ENCODE results near the gene ZMAT5.
"Not testable (repeated sequence)": the region's sequence is repeated elsewhere in the genome, so short reads cannot be mapped to it uniquely, and the experiment has no call there.

ZMAT5 gene

DNA sequence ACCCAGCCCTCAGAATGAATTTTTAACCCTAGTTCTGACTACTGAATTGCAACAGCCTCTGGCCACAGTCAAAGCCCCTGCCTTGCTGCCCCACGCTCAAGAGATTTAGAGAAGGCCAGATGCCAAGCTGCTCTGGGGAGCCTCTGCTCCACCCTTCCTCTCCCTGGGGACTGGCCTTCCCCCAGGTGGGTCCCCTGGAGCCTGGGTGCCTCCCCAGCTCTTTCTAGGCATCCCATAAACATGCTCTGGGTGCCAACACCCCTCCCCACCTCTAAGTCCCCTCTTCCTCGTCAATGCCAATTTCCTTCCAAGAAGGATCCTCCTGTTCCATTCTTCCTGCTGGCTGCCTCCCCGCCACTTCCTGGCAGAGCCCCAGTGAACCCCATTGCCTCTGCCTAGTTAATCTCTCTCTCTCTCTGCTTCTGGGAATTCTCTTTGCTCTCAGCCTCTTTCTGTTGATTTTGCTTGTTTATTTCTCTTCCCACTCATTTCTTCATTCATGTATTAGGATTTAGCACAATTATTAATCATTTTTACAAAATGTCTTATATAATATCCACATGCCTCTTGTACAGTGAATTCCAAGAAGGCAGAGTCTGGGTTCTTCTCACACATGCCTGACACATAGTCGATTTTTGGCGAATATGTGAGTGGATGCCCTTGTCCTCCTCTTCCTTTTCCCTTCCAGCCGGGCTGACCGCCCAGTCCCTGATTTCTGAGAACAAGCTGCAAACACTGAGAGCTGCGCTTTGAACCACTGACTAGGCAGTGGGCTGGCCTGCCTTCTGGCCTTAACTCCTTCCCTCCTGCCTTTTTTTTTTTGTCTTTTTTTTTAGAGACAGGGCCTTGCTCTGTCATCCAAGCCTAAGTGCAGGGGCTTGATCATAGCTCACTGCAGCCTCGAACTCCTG, 17.9 kb upstream of the ZMAT5 start:
- no peak for DNase-seq

DNA sequence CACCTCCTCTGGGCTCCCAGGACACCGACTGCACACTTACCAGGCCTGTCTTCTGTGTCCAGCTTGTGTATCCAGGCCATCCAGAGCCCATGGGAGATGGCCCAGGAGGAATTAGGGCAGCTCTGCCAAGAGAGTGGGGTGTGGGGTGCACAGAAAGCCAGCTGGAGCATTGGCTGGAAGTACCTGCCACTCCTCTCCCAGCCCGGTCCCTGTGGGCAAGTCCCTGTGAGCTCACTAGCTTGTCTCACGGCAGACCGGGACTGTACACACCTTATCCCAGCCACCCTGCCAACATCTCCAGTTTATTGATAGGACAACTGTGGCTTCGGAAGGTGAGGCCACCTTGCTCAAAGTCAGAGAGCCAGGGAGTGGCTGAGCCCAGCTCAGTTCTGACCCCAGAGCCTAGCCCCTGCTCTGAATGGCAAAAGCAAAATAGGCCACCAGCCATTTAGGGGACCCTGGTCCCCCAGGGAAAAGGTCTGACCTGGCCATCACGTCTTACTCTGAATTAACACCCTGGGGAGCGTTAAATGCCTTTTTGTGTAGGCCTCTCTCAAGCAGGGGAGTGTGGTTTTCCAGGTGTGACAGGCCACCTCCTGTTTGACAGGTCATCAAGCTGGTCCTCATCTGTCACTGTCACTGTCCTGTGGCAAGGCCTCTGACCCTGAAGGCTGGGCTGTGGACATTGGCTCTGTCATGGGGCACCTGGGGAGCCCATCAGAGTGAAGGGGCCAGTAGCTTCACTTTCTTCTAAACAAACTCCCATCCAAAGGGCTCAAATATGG, 15.4 kb upstream of the ZMAT5 start:
- DNase-seq: no peak

DNA sequence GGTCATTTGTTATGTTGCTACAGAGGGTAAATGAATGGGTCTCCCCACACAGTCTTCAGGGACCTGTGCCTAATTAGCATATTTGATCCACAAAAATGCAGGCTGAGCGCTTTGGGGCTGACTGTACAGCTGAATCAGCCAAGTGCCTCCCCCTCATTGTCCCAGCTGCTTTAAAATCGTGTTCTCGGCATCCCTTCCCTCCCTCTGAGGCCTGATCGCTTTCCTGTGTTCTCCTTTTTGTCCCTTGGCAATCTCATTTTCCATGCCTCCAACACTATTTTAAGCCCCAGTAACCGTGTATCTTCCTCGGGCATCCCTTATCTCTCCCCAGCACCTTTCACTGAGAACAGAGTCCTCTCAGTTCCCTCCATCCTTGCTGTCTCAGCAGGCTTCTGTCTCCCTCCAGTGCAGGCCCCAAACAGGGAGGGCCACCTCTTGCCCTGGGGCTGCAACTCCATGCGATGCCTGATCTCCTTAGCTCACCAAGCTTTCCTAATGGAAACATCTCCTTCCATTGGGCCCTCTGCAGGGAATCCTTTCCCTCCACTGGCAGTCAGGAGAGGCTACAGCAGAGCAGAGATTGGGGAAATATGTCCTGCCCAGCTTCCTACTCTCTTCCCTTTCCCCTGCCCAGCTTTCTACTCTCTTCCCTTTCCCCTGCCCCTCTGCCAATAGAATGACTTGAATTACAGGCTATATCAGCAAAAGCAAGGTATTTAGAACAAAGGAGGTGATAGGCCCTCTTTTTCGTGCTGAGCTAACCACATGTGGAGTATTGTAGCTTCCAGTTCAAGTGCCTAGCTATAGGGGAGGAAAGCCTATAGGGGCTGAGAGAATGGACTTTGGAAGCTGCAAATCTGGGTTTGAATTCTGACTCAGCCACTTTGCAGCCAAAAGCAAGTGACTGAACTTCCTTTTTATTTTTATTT, 14.2 kb upstream of the ZMAT5 start:
- no peak for DNase-seq

DNA sequence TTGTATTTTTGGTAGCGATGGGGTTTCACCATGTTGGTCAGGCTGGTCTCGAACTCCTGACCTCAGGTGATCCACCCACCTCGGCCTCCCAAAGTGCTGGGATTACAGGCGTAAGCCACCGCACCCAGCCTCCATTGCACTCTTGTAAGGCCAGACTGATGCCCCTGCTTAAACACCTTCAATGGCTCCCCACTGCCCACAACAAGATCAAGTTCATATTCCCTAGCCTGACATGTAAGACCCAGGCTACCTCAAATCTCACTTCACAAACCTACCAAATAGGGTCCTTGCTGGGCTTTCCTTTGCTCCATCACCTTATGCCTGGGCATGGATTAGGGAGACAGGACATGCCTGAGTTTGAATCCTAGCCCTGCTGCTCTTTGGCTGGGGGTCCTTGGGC, 13.4 kb upstream of the ZMAT5 start:
- DNase-seq: no peak

DNA sequence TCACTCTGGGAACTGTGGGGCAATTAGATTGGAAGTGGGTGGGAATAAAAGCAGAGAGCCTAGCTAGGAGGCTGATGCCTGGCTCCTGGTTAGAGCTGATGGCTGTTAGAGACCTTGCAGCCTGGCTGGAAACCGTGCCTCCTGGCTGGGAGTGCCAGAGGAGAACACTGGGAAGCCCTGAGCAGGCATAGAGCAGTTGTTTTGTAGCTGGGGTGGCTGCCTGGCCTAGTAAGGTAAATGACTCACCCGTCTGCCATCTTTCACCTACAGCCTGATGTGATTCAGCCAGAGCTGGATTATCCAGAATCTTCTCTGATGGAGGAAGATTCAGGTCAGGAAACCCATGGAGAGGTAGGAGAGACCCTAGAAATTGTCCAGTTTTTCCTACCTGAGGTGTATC, 6.4 kb upstream of the ZMAT5 start:
- DNase-seq: no peak

DNA sequence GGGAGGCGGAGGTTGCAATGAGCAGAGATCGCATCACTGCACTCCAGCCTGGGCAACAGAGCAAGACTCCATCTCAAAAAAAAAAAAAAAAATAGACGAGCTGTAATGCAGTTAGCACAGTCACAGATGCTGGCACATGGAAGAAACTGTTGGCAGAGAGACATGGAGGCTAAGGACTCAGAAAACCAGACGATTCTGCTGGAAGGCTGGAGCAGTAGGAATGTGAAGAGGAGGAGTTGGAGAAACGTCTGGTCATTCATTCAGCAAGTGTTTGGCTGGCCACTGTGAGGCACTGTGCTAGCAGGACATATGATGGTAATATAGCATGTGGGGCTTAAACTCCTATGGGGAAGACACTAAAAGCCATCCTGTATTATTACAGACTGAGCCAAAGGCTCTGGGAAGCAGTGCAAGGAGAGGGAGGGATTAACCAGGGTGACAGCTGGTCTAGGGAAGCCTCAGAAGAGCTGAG, 5.4 kb upstream of the ZMAT5 start:
- DNase-seq: no peak

DNA sequence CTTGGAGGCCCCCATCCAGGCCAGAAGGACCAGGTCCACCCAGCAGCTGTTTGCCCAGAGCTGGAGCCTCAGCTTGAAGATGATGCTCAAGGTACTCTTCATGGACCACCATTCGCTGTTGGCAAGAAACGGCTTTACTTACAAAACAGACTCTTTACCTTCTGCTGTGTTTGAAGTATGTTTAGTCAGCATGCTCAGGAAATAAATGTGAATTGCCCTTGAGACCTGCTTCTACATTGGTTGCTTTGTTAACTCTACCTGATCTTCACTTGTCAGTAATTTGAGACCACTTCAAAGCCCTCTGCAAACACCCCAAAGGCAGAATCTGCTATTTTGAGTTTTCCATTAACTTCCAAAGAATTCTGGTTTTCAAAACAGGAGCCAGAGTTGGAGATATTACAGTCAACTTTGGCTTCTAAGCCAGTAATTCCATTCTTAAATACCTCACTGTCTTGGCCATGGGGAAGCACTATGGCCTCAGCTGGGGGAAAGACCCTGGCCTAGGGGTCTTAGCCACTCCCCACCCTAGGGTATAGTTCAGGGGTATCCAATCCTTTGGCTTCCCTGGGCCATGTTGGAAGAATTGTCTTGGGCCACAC, 3.0 kb upstream of the ZMAT5 start:
- DNase-seq: no peak

DNA sequence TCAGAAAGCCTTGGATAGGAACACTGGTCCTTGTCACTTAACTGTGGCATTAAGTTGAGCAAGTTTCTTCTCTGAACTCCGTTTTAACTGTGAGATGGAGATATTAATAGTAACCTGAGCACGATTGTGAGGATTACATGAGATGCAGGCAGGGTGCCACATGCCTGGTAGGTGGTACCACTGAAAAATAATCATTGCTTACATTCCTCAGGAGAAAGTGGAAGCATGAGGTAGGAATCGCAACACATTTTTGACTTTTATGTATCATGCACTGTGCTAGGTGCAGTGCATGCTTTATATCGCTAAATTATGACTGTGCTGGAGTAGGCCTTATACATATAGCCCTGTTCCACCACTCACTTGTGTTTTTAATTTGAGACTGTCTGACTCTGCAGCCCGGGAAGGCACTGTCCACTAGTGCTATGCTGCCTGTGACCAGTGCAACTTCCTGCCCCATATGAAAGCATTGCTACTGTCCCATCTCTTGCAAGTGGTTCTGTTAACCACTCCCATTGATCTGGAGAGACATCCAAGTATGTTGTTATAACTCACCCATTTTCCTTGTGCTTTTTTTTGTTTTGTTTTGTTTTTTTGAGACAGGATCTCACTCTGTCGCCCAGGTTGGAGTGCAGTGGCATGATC, 1.4 kb upstream of the ZMAT5 start:
- DNase-seq: no peak

DNA sequence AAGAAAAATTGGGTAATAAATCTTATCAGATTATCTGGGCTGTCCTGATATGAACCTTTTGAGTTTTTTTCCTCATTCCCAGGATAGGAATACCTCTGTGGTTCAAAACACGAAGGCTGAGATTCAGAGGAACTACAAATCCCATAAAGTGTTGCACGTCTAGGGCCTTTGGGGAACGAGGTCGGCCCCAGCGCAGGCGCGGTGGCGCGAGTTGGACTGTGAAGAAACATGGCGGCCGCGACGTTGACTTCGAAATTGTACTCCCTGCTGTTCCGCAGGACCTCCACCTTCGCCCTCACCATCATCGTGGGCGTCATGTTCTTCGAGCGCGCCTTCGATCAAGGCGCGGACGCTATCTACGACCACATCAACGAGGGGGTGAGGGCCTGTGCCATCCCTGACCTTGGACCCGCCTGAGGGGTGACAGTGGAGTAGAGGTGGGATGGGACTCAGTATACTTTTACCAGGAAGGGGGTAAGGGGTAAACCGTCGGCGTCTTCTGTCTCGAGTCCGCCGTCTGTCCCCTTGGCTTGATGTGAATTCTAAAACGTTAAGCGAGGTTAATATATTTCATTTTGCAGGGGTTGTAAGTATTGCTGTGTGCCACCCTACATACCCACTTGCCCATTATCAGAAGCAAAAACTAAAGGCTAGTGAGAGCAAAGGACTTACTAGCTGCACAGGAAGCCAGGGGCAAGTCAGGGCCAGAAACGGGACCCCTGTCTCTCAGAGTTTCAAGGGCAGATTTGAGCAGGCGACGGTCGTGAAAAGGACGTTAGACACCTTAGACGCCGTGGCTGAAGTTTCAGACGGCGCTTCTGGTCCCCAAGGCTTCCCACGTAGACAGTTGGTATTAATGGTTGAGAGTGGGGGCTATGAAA, 604 bp upstream of the ZMAT5 start, which contains the start of gene UQCR10:
Gene UQCR10, plus strand, starts transcription at position 199 of the 881 bp plus-strand sequence. Its CDS starts 30 bp downstream, at position 229.
- DNase-seq: peak; percentile 92

DNA sequence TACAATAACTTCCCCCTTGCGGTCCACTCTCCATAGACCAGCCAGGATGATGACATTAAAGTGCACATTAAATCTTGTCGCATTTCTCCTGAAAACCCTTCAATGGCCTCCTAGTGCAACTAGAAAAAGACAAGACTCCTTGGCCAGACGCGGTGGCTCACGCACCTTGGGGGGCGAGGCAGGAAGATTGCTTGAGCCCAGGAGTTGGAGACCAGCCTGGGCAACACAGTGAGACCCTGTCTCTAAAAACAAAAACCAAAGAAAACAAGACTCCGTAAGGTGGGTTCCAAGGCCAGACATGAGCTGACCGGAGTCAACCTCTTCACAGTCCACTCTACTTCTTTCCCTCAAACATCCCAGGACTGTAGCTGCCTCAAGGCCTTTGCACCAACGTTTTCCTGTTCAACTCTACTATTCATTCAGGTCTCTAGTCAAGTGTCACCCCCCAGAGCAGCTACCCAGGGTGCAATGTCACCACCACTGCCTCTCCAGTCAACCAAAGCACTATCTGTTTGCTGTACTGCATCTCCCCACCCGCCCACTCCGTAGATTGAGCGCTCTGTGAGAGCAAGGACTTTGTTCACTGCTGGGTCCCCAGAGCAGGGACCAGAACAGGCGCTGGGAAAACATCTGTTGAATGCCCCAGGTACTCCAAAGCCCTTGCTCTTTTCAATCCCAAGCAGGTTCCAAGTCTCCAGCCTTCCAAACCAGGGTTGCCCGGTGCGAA, 739 bp downstream of the ZMAT5 start:
- no peak for DNase-seq

DNA sequence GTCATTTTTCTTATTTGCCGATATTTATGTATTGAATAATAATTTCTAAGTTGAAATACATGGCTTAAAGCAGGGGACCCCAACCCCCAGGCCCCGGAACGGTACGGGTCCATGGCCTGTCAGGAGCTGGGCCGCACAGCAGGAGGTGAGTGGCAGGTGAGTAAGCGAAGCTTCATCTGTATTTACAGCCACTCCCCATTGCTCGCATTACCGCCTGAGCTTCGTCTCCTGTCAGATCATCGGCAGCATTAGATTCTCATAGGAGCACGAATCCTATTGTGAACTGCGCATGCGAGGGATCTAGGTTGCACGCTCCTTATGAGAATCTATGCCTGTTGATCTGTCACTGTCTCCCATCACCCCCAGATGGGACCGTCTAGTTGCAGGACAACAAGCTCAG, 4.5 kb downstream of the ZMAT5 start:
- DNase-seq: no peak

DNA sequence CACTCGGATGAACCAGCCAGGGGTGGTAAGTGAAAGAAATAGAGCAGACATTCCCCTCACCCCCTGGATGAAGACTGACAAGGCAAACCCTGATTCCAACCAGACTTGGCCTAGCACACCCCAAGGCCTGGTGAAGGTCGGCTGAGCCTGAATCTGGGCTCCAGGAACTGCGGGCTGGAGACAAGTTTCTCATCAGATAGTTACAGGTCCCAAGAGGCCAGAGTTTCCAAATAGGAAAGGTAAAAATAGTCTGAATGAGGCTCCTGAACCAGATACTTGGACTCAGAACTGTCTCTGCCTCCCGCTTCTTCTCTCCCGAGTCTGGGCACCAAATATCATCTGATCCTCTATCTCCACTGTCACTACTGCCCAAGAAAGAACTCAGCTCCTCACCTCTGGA, 7.8 kb downstream of the ZMAT5 start:
- no peak for DNase-seq

DNA sequence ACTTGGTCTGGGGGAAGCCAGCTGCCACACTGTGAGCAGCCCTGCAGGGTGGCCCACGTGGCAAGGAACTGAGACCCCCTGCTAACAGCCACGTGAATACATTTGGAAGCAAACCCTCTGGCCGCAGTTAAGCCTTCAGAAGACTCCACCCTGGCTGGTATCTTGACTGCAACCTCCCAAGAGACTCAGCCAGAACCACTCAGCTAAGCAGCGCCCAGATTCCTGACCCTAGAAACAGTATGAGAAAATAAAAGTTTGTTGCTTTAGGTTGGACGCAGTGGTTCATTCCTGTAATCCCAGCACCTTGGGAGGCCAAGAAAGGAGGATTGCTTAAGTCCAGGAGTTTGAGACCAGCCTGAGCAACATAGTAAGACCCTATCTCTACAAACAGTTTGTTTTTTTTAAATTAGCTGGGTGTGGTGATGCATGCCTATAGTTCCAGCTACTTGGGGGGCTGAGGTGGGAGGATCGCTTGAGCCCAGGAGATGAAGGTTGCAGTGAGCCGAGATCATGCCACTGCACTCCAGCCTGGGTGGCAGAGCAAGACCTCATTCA, 8.7 kb downstream of the ZMAT5 start:
- no peak for DNase-seq

DNA sequence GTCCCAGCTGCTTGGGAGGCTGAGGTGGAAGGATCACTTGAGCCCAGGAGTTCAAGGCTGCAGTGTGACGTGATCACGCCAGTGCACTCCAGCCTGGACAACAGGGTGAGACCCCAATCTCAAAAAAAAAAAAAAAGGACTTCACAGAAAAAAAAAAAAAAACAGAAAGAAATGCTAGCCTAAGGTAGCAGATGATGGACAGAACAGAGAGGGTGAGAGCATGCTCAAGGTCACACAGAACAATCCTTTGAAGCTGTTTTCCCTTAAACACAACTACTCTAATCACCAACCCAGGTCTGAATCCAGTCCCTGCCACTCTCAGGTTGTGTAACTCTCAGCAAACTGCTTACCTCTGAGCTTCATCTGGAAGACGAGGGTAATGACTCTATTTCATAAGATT, 9.7 kb downstream of the ZMAT5 start:
- DNase-seq: no peak

DNA sequence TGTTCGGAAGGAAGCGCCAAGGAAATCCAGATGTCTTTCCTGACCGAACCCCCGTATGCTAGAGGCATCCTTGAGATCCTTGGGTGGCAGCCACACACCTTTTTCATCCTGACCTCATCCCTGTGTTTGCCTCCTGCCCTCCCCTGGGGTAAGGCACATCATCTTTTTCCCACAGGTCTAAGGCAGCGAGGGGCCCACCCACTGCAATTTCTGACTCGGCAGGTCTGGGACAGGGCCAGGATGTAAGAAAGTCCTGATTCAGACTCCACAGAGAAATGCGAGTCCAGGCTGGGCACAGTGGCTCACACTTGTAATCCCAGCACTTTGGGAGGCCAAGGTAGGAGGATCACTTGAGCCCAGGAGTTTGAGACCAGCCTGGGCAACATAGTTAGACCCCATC, 10.5 kb downstream of the ZMAT5 start:
- DNase-seq: no peak

DNA sequence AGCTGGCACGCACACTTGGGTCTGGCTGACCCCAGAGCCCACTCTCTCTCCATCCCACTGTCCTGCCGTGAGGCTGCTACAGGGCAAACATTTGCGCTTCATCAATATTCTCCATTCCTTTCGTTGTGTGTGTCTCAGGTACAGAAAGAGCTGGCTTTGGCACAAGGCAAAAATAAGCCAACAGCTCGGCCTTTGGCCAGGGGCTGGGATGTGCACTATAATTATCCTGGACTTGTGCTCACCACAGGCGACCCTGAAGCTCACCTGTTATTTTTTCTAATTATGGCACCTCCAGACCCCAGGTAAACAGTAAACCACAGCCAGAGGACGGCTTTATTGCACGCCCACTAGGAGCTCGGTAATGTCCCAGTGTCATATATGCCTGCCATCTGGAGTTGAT, 10.9 kb downstream of the ZMAT5 start:
- no peak for DNase-seq

DNA sequence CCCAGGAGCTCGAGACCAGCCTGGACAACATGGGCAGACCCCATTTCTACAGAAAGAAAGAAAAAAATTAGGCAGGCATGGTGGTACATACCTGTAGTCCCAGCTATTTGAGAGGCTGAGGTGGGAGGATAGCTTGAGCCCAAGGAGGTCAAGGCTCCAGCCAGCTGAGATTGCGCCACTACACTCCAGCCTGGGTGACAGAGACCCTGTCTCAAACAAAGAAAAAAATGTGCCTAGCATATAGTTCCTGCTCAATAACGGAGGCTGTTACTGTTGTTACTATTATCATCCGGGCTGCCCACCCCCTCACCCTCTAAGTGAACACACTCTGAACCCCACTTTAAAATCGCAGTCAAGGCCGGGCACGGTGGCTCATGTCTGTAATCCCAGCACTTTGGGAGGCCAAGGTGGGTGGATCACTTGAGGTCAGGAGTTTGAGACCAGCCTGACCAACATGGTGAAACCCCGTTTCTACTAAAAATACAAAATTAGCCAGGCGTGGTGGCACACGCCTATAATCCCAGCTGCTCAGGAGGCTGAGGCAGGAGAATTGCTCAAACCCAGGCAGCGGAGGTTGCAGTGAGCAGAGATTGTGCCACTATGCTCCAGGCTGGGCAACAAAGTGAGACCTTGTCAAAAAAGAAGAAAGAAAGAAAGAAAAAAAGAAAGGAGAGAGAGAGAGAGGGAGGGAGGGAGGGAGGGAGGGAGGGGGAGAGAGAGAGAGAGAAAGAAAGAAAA, 12.0 kb downstream of the ZMAT5 start:
- DNase-seq: not testable (repeated sequence)

DNA sequence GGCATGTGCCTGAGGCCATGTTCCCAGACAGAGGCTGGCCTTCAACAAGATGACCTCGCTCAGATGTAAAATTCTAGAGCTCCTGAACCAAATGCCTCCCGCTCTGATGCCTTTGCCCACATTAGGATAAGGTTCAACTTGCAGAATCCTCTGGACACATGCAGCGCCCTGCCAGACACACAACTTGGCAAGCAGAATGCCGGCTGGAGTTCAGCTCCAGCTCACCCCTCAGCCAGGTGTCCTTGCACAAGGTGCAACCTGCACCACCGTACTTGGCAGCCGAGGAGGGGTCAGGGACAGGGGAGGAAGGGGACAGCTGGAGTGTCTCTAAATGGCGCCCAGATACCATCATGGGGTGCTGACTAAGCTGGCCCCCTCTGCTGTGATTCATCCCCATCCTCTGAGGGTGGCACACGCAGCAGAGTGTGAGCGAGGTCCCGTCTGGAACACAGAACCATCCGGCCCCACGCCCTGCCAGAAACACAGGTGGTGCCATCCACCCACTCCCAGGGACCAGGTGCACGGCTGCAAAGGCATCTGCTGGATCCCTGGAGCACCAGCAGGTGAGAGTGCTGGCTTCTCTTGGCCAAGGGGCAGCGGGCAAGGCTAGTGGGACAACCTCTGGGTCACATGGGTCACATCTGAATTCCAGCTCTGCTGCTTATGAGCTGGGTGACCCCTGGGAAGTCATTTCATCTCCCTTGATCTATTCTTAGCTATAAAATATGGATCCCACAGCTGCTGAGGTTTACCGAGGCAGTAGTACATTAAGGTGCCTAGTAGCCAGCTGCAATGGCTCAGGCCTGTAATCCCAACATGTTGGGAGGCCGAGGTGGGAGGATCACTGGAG, 12.8 kb downstream of the ZMAT5 start:
- DNase-seq: no peak
